WTC11 (cell line): ENCODE data around the gene ZNF436.

Experiments used
- ATF3 ChIP-seq: sonication (generic); formaldehyde crosslinking; conservative IDR thresholded peaks from 2 replicates; pipeline ENCODE4 v1.8.1; 2022; ENCODE audit warnings: mild to moderate bottlenecking, missing genetic modification reagents
- CTCF ChIP-seq: fragments of 200-600 bp; IDR thresholded peaks from 2 replicates; pipeline ENCODE4 v1.8.0; 2022; ENCODE audit warnings: antibody characterized with exemption
- E2F4 ChIP-seq: sonication (generic); formaldehyde crosslinking; IDR thresholded peaks from 2 replicates; pipeline ENCODE4 v1.8.1; 2022; ENCODE audit warnings: low read depth, mild to moderate bottlenecking, moderate library complexity, missing genetic modification reagents, borderline replicate concordance
- ETV6 ChIP-seq: sonication (generic); formaldehyde crosslinking; IDR thresholded peaks from 2 replicates; pipeline ENCODE4 v1.8.1; 2022; ENCODE audit warnings: mild to moderate bottlenecking, missing genetic modification reagents
- HMGXB4 ChIP-seq: sonication (generic); formaldehyde crosslinking; IDR thresholded peaks from 2 replicates; pipeline ENCODE4 v1.8.1; 2023; ENCODE audit warnings: mild to moderate bottlenecking, moderate library complexity, missing genetic modification reagents
- MLX ChIP-seq: sonication (generic); formaldehyde crosslinking; IDR thresholded peaks from 2 replicates; pipeline ENCODE4 v1.8.1; 2023; ENCODE audit warnings: mild to moderate bottlenecking, missing genetic modification reagents, moderate library complexity
- PRDM15 ChIP-seq: sonication (generic); formaldehyde crosslinking; IDR thresholded peaks from 2 replicates; pipeline ENCODE4 v1.8.0; 2022; ENCODE audit warnings: missing genetic modification reagents
- RELA ChIP-seq: sonication (generic); formaldehyde crosslinking; IDR thresholded peaks from 2 replicates; pipeline ENCODE4 v1.8.1; 2022; ENCODE audit warnings: missing genetic modification reagents, mild to moderate bottlenecking, borderline replicate concordance
- SMAD3 ChIP-seq: sonication (generic); formaldehyde crosslinking; IDR thresholded peaks from 2 replicates; pipeline ENCODE4 v1.8.0; 2022; ENCODE audit warnings: missing genetic modification reagents, mild to moderate bottlenecking, borderline replicate concordance
- SP1 ChIP-seq: sonication (generic); formaldehyde crosslinking; conservative IDR thresholded peaks from 2 replicates; pipeline ENCODE4 v1.8.1; 2022; ENCODE audit warnings: missing genetic modification reagents
- TEAD4 ChIP-seq: sonication (generic); formaldehyde crosslinking; IDR thresholded peaks from 2 replicates; pipeline ENCODE4 v1.8.0; 2022; ENCODE audit warnings: mild to moderate bottlenecking, missing genetic modification reagents
- ZNF138 ChIP-seq: sonication (generic); formaldehyde crosslinking; conservative IDR thresholded peaks from 2 replicates; pipeline ENCODE4 v1.8.1; 2022; ENCODE audit warnings: mild to moderate bottlenecking, moderate library complexity, missing genetic modification reagents
- ZNF416 ChIP-seq: fragments of 250-450 bp; sonication (Bioruptor Pico); IDR thresholded peaks from 2 replicates; pipeline ENCODE4 v1.9.0; 2021; ENCODE audit warnings: mild to moderate bottlenecking, inconsistent platforms

- no peak for TF ChIP-seq RELA (CRISPR knock-in tag)
- TF ChIP-seq SP1: no peak
- TF ChIP-seq MLX (CRISPR knock-in tag): no peak
- TF ChIP-seq TEAD4: no peak
- no peak for TF ChIP-seq CTCF
- TF ChIP-seq PRDM15: no peak
- no peak for TF ChIP-seq ZNF138 (CRISPR knock-in tag)
- no peak for TF ChIP-seq ETV6 (CRISPR knock-in tag)
- TF ChIP-seq SMAD3 (CRISPR knock-in tag): no peak
- no peak for TF ChIP-seq ATF3 (CRISPR knock-in tag)
- no peak for TF ChIP-seq ZNF416
- no peak for TF ChIP-seq HMGXB4
- TF ChIP-seq E2F4: no peak
Measured at GRCh38 chr1:23403355-23403734, 33.7 kb upstream of the ZNF436 start.
